ENCODE measurements around the gene AK8.

The AK8 gene

DNA sequence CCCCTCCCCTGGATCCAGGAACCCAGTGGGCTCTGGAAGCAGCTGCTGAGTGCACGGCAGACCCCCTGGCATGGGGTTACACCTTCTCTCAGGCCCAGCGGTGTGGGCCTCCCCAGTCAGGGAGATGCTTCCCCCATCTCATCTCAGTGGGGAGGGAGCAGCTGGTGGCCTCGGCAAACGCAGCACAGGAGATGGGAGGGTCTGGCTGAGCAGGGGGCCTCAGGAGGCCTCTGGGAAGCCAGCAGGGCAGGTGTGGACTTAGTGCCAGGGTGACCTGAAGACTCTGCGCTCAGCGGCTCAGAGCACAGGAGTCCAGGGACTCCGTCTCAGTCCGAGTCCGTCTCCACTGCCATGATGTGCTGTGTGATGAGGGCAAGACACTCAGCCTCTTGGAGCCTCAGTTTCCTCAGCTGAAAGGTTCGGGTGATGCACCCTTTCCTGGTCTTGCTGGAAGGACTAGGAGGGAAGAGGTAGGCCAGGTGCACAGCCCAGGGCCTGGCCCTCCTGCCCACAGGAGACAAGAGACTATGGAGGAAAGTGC is 107.2 kb downstream of the AK8 start:
- DNase-seq (ENCODE audit: low spot score): no peak

DNA sequence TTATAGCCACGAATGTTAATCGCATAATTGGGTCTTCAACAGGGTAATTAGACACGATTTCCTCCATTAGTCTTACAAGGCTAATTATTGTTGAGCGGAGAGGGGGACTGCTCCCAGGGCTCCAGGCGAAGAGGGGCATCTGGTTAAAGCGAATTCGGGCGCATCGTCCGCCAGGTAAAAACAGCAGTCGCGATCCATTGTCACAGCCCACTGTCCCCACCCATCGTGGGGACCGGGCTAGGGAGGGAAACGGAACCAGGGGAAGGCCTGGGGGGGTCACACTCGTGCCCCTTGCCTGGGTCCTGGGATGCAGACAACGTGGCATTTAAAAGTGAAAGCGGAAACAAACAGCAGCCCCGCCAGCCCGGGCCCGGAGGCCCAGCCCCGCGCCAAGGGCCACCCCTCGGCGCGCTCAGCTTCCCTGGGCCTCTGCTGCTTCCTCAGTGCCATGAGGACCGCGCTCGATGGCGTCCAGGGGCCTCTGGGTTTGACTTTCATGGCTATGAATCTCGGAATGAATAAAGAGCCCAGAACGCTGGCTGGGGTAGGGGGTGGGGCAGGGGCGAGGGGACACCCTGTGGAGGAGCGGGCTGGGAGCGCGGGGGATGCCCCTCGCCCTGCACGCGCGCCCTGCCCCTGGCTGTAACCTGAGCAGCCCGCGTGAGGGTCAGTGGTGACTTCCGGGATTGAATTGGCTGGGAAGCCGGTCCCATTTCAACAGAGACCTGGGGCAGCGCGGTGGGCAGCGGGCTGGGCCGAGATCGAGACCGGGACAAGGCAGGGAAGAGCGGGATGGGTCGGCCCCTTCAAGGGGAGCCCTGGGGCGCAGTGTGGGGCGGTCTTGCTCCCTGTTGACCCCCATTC is 107.9 kb downstream of the AK8 start:
- DNase-seq (ENCODE audit: low spot score): peak; percentile 67

DNA sequence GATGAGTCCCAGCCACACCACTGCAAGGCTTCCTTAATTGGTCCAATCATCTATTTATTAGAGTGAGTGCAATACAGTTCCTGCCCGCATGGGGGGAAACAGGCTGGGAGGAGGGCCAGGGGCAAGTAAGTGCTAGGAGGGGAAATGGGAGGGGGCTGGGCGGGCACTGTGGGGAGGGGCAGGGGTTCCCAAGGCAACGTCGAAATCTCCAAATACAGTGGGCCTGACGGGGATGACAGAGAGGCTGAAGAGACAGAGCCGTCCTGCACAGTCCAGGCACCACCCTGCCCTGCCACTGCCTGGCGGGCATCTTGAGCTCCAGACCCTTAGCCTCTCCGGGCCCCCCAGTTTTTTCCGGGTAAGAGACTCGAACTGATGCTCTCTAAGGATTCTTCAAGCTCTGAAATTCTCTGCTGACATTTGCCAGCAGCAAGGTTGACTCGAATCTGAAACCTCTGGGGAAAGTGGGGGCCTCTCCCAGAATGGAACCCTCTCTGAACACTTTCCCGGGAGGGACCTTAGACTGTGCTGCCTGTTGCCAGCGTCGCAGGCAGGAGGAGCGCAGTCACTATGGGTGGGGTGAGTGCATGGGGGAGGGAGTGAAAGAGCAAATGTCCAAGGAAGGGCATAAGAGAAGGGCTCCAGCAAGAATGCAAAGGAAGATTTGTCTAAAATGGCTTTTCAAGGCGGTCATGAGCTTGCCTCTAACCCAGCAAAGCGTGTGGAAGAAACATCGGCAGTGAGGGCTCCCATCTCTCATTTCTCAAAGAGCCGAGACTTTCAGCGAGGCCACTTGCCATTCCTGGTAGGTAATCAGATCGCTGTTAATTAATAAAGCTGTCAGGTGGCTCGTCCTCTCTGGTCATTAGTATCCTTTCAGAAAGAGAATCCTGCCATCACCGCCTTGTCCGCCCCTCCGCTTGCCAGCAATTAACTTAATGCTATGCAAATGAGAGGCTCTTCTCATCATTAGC is 108.9 kb downstream of the AK8 start:
- peak; percentile 89 for DNase-seq (ENCODE audit: low spot score)

DNA sequence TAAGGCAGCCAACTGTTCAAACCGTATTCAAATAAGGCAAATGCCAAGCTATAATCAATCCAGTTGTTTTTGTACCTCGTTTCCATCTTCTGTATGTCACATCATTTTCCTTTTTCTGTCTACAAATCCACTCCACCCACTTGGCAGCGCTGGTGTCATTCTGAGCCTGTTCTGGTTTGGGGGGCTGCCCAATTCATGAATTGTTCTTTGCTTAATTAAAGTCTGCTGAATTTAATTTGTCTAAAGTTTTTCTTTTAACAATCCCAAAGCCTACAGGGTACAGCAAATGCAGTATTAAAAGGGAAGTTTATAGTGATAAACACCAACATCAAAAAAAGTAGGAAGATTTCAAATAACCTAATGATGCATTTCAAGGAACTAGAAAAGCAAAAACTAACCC is 114.5 kb downstream of the AK8 start:
- no peak for DNase-seq (ENCODE audit: low spot score)

- no peak for DNase-seq (ENCODE audit: low spot score)
These were observed 115.2 kb downstream of the AK8 start for GRCh38 chr9:132762896-132763295.

DNA sequence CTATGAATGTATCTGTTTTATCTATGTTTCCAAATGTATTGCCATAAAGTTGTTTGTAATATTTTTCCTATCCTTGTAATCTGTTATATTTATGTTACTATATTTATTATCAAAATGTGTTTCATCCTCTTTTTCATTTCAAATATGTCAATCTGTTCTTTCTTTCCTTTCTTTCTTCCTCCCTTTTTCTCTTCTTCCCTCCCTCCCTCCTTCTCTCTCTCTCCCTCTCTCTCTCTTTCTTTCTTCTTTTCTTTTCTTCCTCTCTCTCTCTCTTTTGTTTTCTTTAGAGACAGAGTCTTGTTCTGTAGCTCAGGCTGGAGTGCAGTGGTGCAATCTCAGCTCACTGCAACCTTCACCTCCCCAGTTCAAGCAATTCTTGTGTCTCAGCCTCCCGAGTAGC is 116.5 kb downstream of the AK8 start:
- DNase-seq (ENCODE audit: low spot score): no peak

GRCh38 chr9:132760057-132760456 is 118.0 kb downstream of the AK8 start:
- no peak for DNase-seq (ENCODE audit: low spot score)

DNA sequence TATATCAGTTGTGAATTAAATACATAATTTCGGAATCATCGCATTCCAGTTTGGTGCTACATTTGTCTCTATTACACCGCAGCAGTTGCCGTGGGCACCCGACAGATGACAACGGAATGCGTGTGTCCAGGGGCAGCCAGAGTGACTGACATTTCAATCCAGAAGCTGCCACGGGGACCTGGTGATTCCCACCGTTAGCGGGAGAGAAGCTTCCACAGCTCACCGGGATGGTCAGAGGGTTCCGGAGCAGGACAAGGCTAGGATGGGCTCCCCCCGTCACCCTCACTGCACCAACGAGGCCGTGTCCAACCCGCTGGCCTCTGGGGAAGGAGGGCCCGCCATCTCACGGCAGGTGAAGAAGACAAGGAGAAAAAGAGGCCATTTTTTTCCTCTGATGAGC is 121.1 kb downstream of the AK8 start:
- DNase-seq (ENCODE audit: low spot score): no peak

DNA sequence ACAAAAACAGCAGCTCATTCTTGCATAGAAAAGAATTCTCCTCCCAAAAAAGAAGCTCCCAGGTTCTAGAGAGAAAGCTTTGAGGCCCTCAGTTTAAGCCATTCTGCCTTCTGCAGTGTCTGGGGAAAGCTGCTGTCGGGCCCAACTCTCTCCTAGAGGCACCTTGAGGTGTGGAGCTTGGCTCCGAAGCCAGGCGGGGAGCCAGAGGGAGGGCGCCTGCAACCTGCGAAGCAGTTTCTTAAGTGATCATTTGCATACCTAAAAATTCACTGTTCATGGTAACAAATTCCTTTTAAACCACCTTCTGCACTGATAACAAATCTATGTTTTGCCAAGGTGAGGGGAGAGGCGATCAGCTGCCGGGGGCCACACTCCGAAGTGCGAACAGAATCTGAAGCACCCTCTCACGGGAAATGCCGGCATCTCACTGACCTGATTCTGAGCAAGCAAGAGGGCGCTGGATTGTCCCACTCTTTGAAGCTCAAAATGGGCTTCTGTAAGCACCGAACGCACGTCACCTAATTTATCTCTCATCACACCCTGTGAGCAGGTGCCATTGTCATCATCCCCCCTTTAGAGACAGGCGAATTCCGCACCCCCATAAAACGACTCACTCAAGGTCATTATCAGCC is 121.8 kb downstream of the AK8 start:
- no peak for DNase-seq (ENCODE audit: low spot score)

DNA sequence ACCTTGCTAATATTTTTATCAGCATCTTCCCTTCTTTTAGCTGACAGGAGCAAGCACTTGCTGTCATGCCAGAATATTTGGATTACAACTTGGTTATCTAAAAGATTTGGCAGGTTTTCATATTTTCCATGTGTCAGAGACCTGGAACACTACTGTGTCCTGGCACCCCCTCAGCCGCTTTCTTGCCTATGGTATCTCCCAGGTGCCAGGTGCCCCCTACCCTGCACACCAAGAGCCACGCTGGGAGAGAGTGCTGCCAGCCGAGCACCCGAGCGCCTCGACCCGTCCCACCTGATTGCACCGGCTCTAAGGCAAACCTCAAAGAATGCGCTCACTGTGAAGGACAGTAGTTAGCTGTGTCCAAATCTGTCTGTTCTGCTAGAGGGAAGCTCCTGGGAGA is 123.0 kb downstream of the AK8 start:
- DNase-seq (ENCODE audit: low spot score): no peak

DNA sequence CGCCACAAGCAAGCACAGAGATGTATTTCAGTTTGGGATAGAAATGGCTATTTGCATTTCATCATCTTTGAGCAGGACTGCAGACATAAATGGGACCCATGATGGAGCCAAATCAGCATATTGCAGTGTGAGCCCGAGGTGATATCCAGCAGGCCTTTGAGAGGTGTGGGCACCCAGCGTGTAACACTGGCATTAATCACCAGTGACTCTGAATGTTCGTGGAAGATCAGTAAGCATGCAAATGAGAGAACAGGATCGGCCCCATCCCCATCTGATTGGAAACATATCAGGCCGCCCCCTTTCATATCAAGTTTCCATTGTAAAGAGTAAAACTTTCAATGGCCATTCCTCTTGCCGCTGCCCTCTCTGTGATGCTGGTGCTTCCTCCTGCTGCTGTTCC is 123.8 kb downstream of the AK8 start:
- no peak for DNase-seq (ENCODE audit: low spot score)

GRCh38 chr9:132753593-132753880 is 124.5 kb downstream of the AK8 start:
- DNase-seq (ENCODE audit: low spot score): no peak

GRCh38 chr9:132752877-132753592 is 125.0 kb downstream of the AK8 start:
- DNase-seq (ENCODE audit: low spot score): no peak

DNA sequence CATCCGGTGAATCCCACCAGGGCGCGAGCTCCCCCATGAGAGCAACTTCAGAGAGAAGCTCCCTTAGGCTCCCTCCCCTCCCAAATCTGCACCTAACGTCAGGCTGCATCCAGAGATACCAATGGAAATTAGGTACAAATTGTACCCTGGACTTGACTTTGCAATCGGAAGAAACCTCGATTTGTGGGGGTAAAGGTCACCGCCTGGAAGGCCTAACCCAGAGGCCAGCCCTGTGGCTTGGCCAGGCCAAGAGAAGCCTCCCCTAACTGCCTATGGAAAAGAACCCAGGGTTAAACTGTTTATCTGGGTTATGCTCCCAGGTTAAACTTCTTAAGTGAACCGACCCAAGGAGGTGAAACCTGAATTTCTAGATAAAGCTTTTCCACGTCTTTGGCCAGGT is 127.4 kb downstream of the AK8 start:
- DNase-seq (ENCODE audit: low spot score): no peak

- no peak for DNase-seq (ENCODE audit: low spot score)
These were observed 128.8 kb downstream of the AK8 start for GRCh38 chr9:132749306-132749705.

- no peak for DNase-seq (ENCODE audit: low spot score)
These were observed 129.6 kb downstream of the AK8 start for GRCh38 chr9:132748450-132748849.

DNA sequence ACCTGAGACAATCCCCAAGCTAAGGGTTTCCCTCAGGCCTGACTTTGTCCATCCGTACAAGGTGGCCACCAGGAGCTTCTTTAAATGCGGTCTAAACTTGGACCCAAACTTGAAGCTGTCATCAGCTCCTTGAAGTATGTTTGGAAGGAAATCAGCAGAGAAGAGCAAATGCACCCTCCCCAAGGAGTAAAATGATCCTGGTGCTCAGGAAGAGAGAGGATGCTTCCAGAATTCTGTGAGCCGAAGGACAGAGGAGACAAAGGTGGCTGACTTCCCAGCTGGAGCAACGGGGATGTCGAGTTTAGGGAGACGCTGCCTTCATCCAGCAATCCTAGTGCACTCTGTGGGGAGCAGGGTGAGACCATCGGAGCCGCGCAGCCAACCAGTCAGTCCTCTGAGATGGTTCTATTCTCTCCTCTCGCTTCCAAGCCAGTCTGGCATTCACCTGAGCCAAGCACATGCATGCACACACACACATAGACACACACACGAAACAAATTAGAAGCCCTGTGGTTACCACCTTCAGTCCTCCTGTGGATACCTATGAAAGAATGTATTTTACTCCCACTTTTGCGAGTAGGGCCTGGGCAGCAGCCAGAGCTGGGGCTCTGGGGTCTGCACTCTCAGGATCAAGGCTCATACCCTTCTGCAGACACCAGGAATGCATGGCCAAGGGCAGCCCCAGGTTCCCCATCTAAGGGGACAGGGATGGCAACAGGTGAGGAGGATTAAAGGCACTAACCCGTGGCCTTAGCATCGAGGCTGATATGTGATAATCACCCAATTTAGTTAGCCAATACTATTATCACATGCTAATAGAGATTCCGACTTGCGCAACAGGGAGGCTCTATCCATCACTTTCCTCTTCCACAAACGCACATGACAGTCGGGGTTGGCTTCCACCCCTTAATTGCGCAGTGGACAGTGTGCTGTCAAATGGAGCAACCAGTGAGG is 132.1 kb downstream of the AK8 start:
- no peak for DNase-seq (ENCODE audit: low spot score)

DNA sequence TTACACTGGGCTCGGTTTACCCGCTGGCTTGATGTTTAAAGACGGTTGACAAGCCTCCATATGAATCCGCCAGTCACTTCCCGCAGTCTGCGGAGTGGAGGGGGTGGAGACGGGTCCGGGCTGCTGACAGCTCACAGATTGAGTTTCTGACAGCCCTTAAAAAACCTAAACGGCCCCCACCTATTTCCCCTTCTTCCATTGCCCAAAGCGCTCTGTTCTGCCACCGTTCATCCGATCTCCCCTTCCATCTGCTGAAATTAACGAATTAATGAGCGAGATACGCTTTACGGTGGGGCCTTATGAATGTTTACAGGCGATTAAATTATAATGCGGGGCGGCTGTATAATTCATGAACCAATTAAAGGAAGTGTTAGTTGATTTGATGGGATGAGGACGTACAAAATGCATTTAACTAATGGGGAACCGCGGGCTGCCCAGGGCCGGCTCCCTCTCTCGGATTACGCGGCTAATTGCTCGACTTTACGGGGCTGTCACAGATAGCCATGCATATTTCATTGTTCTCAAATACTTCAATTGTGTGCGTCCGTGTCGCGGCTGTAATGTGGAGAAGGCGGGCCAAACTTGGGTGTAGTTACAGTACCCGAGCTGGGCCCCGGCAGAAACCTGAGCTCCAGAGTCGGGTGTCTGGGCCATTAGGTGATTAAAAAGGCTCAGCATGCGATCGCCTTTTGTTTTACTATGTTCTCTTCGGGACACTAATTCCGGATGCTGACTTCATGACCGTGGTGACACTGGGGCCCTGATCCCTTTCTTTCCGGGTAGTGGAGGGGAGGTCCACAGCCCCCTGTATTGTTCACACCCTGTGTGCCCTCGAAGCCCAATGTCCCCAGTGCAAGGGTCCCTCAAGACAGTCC is 133.0 kb downstream of the AK8 start:
- DNase-seq (ENCODE audit: low spot score): no peak

DNA sequence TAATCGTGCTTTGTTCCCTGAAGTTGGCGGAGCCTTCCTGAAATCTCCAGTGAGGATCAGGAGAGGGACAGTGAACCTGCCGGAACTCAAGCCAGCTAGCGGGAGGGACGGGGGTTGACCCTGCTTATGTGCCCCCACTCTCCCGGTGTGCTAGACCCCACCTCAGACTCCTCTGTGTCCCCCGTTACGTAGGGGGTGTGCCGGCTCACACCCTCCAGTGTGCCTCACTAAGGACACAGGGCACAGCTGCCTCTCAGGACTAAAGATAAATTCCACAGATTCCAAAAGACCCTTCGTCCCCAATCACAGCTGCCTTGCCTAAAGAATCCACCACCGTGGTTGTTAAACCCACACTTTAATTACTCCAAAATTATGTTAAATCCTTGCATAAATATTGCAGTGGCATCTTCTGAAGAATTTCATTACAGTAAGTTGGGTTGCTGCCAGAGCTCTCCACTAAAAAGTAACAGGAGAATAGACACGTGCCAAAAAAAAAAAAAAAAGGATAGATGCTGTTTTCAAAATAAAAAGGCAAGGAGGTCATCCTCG is 134.1 kb downstream of the AK8 start:
- no peak for DNase-seq (ENCODE audit: low spot score)

Measured in NAMALWA (cell line).